HCT116 (cell line): ENCODE measurements around the gene LPAR1. TPM values are rescaled to one million over a fixed set of nuclear protein-coding genes. Genes with fewer than 3 reads are reported as not detected.

ENCODE experiments used
- ATAC-seq: fragments of 200-7000 bp; cut with Tn5 transposase; 2 replicates; pipeline ENCODE4 v1.9.1; 2020; ENCODE audit warnings: mild to moderate bottlenecking, moderate library complexity
- BruUV-seq: library from RNA; stranded (reverse); fragments of 400-500 nt; replicated peaks from 2 replicates; lab custom pipeline; 2021; lab: Mats Ljungman, UMichigan
- CTCF ChIA-PET: fragments of 300-600 bp; sonication (Branson Sonifier 250); formaldehyde crosslinking; loops from one replicate; lab custom pipeline; 2021; ENCODE audit warnings: antibody characterized with exemption; lab: Charles Lee
- POLR2A ChIA-PET: fragments of 300-600, 350-600 bp; sonication (Branson Sonifier 250); formaldehyde crosslinking; loops from one replicate; lab custom pipeline; 2021; ENCODE audit warnings: antibody characterized with exemption; lab: Charles Lee
- RAD21 ChIA-PET, 2 experiments: fragments of 300-600 bp; sonication (Branson Sonifier 250); formaldehyde crosslinking; loops; one replicate each; lab custom pipeline; 2023; ENCODE audit warnings: low total read pairs in 2 of 2; ENCODE audit not compliant: uncharacterized antibody in 2 of 2, unreplicated experiment in 2 of 2, low non-redundant PET in 1 of 2; lab: Charles Lee
- DNase-seq: peaks from one replicate; pipeline ENCODE4 v3.0.0-alpha.2; 2010; ENCODE audit warnings: low read depth, low spot score
- H2AFZ ChIP-seq: fragments of 200-600 bp; shearing (Covaris generic), sonication (generic); 2 replicates; pipeline ENCODE4 v1.6.1; 2017; ENCODE audit warnings: low read depth, mixed run types, mixed read lengths, antibody characterized with exemption, low read length; ENCODE audit not compliant: poor library complexity, severe bottlenecking
- H3K27ac ChIP-seq: 2 replicates; pipeline ENCODE4 v1.5.1; 2012; ENCODE audit warnings: low read depth, low read length
- H3K27me3 ChIP-seq: fragments of 200-600 bp; sonication (generic); 2 replicates; pipeline ENCODE4 v1.6.1; 2016; ENCODE audit warnings: mixed run types, low read length, mixed read lengths; ENCODE audit not compliant: insufficient read depth
- H3K36me3 ChIP-seq, 2 experiments: fragments of 200-500 bp in 1 of 2; fragments of 200-600 bp in 1 of 2; sonication (Bioruptor generic) in 1 of 2; sonication (generic) in 1 of 2; 2 replicates each; pipeline versions ENCODE4 v1.5.1 to v1.6.1; 2014 to 2016; ENCODE audit warnings: low read length in 2 of 2, inconsistent platforms in 1 of 2, mixed read lengths in 1 of 2, mixed run types in 1 of 2; ENCODE audit not compliant: insufficient read depth in 2 of 2, control insufficient read depth in 1 of 2
- H3K4me1 ChIP-seq, 2 experiments: fragments of 200-600 bp in 1 of 2; sonication (generic) in 1 of 2; 2 replicates each; pipeline versions ENCODE4 v1.5.1 to v1.6.1; 2012 to 2017; ENCODE audit warnings: low read length in 2 of 2, inconsistent platforms in 1 of 2, mild to moderate bottlenecking in 1 of 2, mixed read lengths in 1 of 2, mixed run types in 1 of 2, moderate library complexity in 1 of 2; ENCODE audit not compliant: insufficient read depth in 2 of 2, control insufficient read depth in 1 of 2
- H3K4me2 ChIP-seq: fragments of 200-600 bp; sonication (generic); 2 replicates; pipeline ENCODE4 v1.6.1; 2017; ENCODE audit warnings: mixed run types, low read length, mixed read lengths
- H3K4me3 ChIP-seq, 2 experiments: fragments of 200-600 bp in 1 of 2; sonication (generic) in 1 of 2; replicated peaks in 1 of 2; 2 replicates each; pipeline ENCODE4 v1.5.1; 2011 to 2016; ENCODE audit warnings: low read length in 2 of 2, control low read depth in 1 of 2, low read depth in 1 of 2, mild to moderate bottlenecking in 1 of 2, mixed read lengths in 1 of 2, mixed run types in 1 of 2
- H3K79me2 ChIP-seq: fragments of 200-600 bp; sonication (generic); 2 replicates; pipeline ENCODE4 v1.6.1; 2017; ENCODE audit warnings: mild to moderate bottlenecking, mixed run types, low read length, moderate library complexity, mixed read lengths; ENCODE audit not compliant: insufficient read depth
- H3K9ac ChIP-seq: fragments of 200-600 bp; sonication (generic); 2 replicates; pipeline ENCODE4 v1.6.1; 2016; ENCODE audit warnings: low read length, mixed read lengths
- H3K9me2 ChIP-seq: fragments of 200-600 bp; sonication (generic), shearing (Covaris generic); 2 replicates; pipeline ENCODE4 v1.6.1; 2017; ENCODE audit warnings: mixed run types, mild to moderate bottlenecking, moderate library complexity; ENCODE audit not compliant: insufficient read depth
- H3K9me3 ChIP-seq, 2 experiments: fragments of 200-500 bp in 1 of 2; fragments of 200-600 bp in 1 of 2; sonication (Bioruptor generic) in 1 of 2; sonication (generic) in 1 of 2; 2 replicates each; pipeline ENCODE4 v1.6.1; 2014 to 2017; ENCODE audit warnings: low read length in 2 of 2, mixed read lengths in 2 of 2, inconsistent platforms in 1 of 2, low read depth in 1 of 2, mild to moderate bottlenecking in 1 of 2, mixed run types in 1 of 2, moderate library complexity in 1 of 2; ENCODE audit not compliant: control insufficient read depth in 1 of 2, insufficient read depth in 1 of 2
- H4K20me1 ChIP-seq: fragments of 200-600 bp; sonication (generic), shearing (Covaris generic); 2 replicates; pipeline ENCODE4 v1.6.1; 2017; ENCODE audit warnings: mixed run types, mild to moderate bottlenecking, moderate library complexity; ENCODE audit not compliant: insufficient read depth
- CBX3 ChIP-seq: IDR thresholded peaks from 2 replicates; pipeline ENCODE4 v1.6.1; 2012; ENCODE audit warnings: low read depth
- CEBPB ChIP-seq: IDR thresholded peaks from 2 replicates; pipeline ENCODE4 v1.6.1; 2012; ENCODE audit warnings: low read depth
- ELF1 ChIP-seq: IDR thresholded peaks from 2 replicates; pipeline ENCODE4 v1.6.1; 2012; ENCODE audit warnings: low read depth, borderline replicate concordance
- EZH2 ChIP-seq: fragments of 200-600 bp; sonication (generic); IDR thresholded peaks from 2 replicates; pipeline ENCODE4 v1.6.1; 2017; ENCODE audit warnings: antibody characterized with exemption, mixed run types
- EZH2phosphoT487 ChIP-seq: fragments of 200-600 bp; IDR thresholded peaks from 2 replicates; pipeline ENCODE4 v1.6.1; 2018; ENCODE audit warnings: antibody characterized with exemption, borderline replicate concordance
- FOSL1 ChIP-seq: IDR thresholded peaks from 2 replicates; pipeline ENCODE4 v1.6.1; 2012; ENCODE audit warnings: low read depth
- JUND ChIP-seq: IDR thresholded peaks from 2 replicates; pipeline ENCODE4 v1.6.1; 2012
- POLR2A ChIP-seq: IDR thresholded peaks from 2 replicates; pipeline ENCODE4 v1.7.0; 2011; ENCODE audit warnings: borderline replicate concordance; ENCODE audit not compliant: insufficient read depth, insufficient read length; ENCODE audit errors: extremely low read depth
- RAD21 ChIP-seq: IDR thresholded peaks from 2 replicates; pipeline ENCODE4 v1.6.1; 2012; ENCODE audit warnings: low read depth, mild to moderate bottlenecking
- SP1 ChIP-seq: IDR thresholded peaks from 2 replicates; pipeline ENCODE4 v1.6.1; 2012; ENCODE audit warnings: low read depth
- SRF ChIP-seq: IDR thresholded peaks from 2 replicates; pipeline ENCODE4 v1.6.1; 2012; ENCODE audit warnings: low read depth
- TCF7L2 ChIP-seq: IDR thresholded peaks from 2 replicates; pipeline ENCODE4 v1.7.0; 2011; ENCODE audit warnings: borderline replicate concordance, inconsistent platforms; ENCODE audit not compliant: insufficient read depth, insufficient read length; ENCODE audit errors: extremely low read depth
- YY1 ChIP-seq: IDR thresholded peaks from 2 replicates; pipeline ENCODE4 v1.6.1; 2011; ENCODE audit warnings: low read length, low read depth, moderate library complexity, mild to moderate bottlenecking; ENCODE audit not compliant: insufficient replicate concordance; ENCODE audit errors: extremely low read depth
- ZFX ChIP-seq: fragments of 450-650 bp; IDR thresholded peaks from 2 replicates; pipeline ENCODE4 v1.6.1; 2017
- intact Hi-C: fragments of 100-400 bp; cut with micrococcal nuclease; formaldehyde crosslinking; loops from 2 replicates; pipeline ENCODE4 v1.10.0; 2022
- total RNA-seq: library from RNA; stranded (reverse); gene quantifications from one replicate; pipeline ENCODE4 v1.2.1, GENCODE V29; 2021; ENCODE audit not compliant: unreplicated experiment
- TF ChIP-seq, protein P1 (sequence below): IDR thresholded peaks from 2 replicates; pipeline ENCODE4 v1.6.1; 2012; ENCODE audit warnings: low read depth
- TF ChIP-seq, protein P2 (sequence below): IDR thresholded peaks from 2 replicates; pipeline ENCODE4 v1.6.1; 2012
- TF ChIP-seq, protein P3 (sequence below): IDR thresholded peaks from 2 replicates; pipeline ENCODE4 v1.6.1; 2012
- TF ChIP-seq, protein P4 (sequence below), 3 experiments: fragments of 200-600 bp in 1 of 3; sonication (generic) in 1 of 3; IDR thresholded peaks in 2 of 3; conservative IDR thresholded peaks in 1 of 3; 2 replicates each; pipeline ENCODE4 v1.5.1; 2012 to 2017; ENCODE audit warnings: low read depth in 2 of 3, low read length in 2 of 3, antibody characterized with exemption in 1 of 3, borderline replicate concordance in 1 of 3, control low read depth in 1 of 3, mild to moderate bottlenecking in 1 of 3, mixed read lengths in 1 of 3, mixed run types in 1 of 3, moderate library complexity in 1 of 3; ENCODE audit not compliant: insufficient read depth in 1 of 3

LPAR1 gene
- total RNA-seq, 1 experiment from 2014 or later, result 7.4 TPM

DNA sequence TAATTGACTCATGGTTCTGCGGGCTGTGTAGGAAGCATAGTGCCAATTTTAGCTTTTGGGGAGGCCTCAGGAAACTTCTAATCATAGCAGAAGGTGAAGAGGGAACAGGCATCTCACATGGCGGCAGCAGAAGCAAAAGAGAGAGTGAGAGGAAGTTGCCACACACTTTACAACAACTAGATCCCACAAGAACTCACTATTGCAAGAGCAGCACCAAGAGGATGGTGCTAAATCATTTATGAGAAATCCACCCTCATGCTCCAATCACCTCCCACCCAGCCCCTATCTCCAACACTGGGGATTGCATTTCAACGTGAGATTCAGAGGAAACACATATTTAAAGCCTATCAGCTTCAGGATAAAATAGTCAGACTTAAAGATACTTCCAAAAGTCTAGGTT, 36.1 kb upstream of the LPAR1 start:
- no peaks in the 10 kb centered on the region for H3K9me3 ChIP-seq
- no peak overlapping the region for H3K4me3 ChIP-seq
- H3K4me1 ChIP-seq, result no peaks in the 10 kb centered on the region
- no peaks in the 10 kb centered on the region for H3K79me2 ChIP-seq
- no peaks in the 10 kb centered on the region for H4K20me1 ChIP-seq
- CTCF ChIA-PET, result no interaction called here
- H2AFZ ChIP-seq, result no peak overlapping the region
- H3K27me3 ChIP-seq, result no peaks in the 10 kb centered on the region
- POLR2A ChIA-PET, result no interaction called here
- no peak for ATAC-seq
- no peaks in the 10 kb centered on the region for H3K9me2 ChIP-seq
- H3K36me3 ChIP-seq, result no peaks in the 10 kb centered on the region
- no TSS peak for BruUV-seq
- H3K4me2 ChIP-seq, result no peak overlapping the region
- intact Hi-C loops, result no loop called here
- no peak for DNase-seq
- RAD21 ChIA-PET, result no interaction called here
- no peak overlapping the region for H3K9ac ChIP-seq
- no peak overlapping the region for H3K27ac ChIP-seq
- no peak for TF ChIP-seq SP1
- TF ChIP-seq EZH2, result no peak
- TF ChIP-seq POLR2A, result no peak
- no peak for TF ChIP-seq YY1
- TF ChIP-seq JUND, result no peak
- TF ChIP-seq ZFX, result no peak
- TF ChIP-seq, protein P1, sequence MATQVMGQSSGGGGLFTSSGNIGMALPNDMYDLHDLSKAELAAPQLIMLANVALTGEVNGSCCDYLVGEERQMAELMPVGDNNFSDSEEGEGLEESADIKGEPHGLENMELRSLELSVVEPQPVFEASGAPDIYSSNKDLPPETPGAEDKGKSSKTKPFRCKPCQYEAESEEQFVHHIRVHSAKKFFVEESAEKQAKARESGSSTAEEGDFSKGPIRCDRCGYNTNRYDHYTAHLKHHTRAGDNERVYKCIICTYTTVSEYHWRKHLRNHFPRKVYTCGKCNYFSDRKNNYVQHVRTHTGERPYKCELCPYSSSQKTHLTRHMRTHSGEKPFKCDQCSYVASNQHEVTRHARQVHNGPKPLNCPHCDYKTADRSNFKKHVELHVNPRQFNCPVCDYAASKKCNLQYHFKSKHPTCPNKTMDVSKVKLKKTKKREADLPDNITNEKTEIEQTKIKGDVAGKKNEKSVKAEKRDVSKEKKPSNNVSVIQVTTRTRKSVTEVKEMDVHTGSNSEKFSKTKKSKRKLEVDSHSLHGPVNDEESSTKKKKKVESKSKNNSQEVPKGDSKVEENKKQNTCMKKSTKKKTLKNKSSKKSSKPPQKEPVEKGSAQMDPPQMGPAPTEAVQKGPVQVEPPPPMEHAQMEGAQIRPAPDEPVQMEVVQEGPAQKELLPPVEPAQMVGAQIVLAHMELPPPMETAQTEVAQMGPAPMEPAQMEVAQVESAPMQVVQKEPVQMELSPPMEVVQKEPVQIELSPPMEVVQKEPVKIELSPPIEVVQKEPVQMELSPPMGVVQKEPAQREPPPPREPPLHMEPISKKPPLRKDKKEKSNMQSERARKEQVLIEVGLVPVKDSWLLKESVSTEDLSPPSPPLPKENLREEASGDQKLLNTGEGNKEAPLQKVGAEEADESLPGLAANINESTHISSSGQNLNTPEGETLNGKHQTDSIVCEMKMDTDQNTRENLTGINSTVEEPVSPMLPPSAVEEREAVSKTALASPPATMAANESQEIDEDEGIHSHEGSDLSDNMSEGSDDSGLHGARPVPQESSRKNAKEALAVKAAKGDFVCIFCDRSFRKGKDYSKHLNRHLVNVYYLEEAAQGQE, result no peak
- no peak for TF ChIP-seq ELF1
- no peak for TF ChIP-seq CBX3
- no peak for TF ChIP-seq RAD21
- TF ChIP-seq, protein P2, sequence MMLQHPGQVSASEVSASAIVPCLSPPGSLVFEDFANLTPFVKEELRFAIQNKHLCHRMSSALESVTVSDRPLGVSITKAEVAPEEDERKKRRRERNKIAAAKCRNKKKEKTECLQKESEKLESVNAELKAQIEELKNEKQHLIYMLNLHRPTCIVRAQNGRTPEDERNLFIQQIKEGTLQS, result no peak
- TF ChIP-seq, protein P3, sequence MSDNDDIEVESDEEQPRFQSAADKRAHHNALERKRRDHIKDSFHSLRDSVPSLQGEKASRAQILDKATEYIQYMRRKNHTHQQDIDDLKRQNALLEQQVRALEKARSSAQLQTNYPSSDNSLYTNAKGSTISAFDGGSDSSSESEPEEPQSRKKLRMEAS, result no peak
- TF ChIP-seq TCF7L2, result no peak
- TF ChIP-seq, protein P4, sequence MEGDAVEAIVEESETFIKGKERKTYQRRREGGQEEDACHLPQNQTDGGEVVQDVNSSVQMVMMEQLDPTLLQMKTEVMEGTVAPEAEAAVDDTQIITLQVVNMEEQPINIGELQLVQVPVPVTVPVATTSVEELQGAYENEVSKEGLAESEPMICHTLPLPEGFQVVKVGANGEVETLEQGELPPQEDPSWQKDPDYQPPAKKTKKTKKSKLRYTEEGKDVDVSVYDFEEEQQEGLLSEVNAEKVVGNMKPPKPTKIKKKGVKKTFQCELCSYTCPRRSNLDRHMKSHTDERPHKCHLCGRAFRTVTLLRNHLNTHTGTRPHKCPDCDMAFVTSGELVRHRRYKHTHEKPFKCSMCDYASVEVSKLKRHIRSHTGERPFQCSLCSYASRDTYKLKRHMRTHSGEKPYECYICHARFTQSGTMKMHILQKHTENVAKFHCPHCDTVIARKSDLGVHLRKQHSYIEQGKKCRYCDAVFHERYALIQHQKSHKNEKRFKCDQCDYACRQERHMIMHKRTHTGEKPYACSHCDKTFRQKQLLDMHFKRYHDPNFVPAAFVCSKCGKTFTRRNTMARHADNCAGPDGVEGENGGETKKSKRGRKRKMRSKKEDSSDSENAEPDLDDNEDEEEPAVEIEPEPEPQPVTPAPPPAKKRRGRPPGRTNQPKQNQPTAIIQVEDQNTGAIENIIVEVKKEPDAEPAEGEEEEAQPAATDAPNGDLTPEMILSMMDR (IDR thresholded peaks at IDR 0.05 in 2 of 3, conservative IDR thresholded peaks at IDR 0.05 in 1 of 3; ENCODE audit: borderline replicate concordance in 1 of 3, insufficient read depth in 1 of 3, low read depth in 2 of 3, low read length in 2 of 3), result no peak
- TF ChIP-seq SRF, result no peak
- no peak for TF ChIP-seq FOSL1
- no peak for TF ChIP-seq EZH2phosphoT487
- TF ChIP-seq CEBPB, result no peak
